GM18909 (cell line): ENCODE measurements around the gene LIPG.

Experiments
- ATAC-seq: cut with Tn5 transposase; IDR thresholded peaks from one replicate; pipeline ENCODE4 v1.9.1; 2021; ENCODE audit warnings: mild to moderate bottlenecking; ENCODE audit not compliant: unreplicated experiment, poor library complexity

The LIPG gene

DNA sequence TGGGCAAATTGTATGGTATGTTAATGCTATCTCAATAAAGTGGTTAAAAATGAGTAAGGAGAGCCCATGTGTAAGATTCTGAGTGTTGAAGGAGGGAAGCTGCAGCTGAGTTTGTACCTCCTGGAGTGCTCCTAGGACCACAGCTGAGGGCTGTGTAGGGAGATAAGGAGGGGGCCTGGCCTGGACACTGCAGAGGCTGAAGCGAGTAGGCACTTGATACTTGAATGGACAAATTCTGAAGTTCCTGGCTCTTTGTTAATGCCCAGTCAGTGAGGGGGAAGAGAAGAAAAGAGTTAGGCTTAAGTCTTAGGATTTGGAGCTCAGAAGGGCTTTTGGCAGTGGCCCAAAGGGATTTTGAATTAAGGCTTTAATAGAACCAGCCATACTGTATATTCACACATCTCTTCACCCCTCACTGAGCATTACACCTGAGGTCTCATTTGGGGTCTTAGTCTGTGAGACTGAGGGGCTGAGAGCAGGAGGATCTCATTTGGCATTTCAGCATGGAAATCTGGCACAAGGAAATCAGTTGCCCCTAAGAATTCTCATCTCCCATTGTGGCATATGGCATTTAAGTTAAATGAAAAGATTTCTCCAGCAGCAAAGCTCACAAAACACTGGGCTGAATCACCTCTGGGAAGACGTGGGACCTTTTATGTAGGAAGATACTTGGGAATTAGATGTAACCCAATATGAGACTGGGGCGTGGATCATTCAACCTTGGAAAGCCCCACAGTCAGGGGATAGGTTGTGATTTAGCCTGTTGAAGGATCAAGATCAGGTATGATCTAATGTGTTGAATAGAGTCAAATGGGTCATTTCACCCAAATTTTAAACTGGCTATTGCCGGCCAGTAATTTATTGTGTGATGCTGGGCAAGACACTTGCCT lies 46.8 kb downstream of the LIPG start:
- no peak for ATAC-seq

DNA sequence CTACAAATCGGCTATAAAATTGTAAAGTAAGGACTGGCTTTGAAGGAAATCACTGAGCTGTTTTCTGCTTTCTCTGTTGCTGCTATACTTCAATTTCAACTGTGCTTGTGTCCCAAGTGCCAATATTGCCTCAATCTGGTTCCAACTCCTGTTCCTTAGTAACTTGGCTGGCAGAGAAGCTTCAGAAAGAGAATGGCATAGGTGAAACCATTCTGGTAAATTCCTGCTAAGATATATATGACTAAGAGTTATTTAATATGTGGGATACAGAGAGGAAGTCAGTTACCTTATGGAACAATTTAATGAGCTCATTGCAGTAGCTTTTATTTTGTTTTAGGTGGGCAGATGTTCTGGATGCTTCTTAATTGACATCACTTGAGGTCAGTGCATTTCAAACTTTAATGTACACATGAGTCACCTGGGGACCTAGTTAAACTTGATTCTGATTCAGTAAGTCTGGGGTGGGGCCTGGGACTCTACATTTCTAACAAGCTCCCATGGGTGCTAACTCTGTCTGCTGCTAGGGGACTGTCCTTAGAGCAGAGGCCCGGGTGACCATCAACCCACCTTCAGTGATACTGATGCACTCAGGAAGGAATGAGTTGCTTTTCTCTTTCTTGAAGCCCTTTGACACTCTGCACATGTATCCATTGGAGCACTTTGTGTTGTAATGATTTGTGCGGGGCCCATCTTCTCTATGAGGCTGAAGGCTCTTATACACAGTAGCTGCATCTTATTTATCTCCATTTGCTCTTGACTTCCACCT lies 47.6 kb downstream of the LIPG start:
- no peak for ATAC-seq

DNA sequence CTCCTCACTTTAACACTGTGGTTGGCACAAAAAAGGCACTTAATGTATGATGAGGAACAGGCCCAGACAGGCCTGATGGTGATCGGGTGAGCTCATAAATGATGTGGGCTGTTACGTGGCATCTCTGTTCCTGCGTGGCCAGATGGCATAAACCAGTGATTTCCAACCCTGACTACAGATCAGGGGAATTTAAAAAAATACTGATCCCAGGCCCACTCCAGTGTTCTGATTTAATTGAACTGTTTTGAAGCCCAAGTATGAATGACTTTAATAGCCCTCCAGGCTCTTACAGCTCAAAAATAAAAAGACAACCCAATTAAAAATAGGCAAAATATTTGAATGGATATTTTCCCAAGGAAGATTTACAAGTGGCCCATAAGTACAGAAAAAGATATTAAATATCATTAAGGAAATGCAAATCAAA lies 48.2 kb downstream of the LIPG start:
- no peak for ATAC-seq

DNA sequence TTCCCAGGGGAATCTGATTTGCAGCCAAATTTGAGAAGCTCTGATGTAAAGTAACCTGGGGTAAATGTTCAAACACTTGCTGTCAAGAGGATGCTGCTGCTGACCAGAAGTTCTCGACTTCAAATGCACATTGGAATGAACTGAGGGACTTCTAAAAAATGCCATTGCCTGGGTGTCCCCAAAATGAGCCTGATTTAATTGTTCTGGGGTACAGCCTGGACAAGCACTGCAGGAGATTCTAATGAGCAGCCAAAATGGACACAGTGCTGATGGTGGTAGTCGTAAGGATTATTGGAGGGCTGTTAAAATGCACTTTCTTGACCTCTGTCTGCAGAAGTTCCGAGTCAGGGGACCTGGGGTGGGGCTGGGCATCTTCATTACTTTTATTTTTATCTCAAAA lies 49.5 kb downstream of the LIPG start:
- ATAC-seq: no peak

DNA sequence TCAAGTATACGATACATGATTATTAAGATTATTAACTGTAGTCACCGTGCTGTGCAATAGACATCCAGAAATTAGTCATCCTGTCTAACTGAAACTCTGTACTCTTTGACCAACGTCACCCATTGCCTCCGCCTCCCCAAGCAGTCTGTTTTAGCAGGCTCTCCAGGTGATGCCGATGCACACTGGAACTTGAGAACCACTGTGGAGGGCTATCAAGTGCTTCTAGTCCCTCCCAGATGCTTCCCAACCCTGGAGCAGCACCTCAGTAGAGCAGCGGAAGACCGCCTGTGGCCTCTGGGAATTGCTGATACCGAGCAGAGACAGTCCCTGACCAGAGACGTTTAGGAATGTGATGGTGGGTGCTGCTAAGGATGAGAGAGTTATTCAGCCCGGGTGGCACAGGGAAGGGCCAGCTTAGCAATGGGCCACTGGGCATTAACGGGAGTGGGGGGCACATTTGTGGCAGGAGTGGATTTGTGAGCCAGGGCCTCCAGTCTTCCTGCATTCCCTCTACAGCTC lies 50.7 kb downstream of the LIPG start:
- ATAC-seq: peak; percentile 93

DNA sequence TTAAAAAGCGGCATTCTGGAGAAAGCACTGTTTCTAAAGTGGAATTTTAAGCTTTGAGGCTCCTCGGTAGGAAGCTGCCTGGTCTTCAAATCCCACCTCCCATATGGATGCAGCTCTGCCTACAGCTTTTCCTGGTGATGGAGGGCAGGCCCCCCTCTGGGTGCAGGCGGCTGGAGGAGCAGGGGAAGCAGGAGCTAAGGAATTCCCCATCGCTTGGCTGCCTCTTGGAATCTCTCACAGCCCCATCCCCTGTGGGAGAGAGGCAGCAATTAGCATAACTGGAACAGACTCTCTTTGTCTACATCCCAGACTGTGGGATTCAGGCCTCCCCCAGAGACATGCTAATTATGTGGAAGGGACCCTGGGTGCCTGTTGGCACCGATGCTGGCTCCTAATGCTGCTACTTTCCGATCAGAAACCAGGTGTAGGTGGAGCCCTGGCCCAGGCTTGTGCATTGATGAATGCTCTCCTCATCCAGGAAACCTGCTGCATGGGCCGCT lies 51.3 kb downstream of the LIPG start:
- ATAC-seq: no peak

DNA sequence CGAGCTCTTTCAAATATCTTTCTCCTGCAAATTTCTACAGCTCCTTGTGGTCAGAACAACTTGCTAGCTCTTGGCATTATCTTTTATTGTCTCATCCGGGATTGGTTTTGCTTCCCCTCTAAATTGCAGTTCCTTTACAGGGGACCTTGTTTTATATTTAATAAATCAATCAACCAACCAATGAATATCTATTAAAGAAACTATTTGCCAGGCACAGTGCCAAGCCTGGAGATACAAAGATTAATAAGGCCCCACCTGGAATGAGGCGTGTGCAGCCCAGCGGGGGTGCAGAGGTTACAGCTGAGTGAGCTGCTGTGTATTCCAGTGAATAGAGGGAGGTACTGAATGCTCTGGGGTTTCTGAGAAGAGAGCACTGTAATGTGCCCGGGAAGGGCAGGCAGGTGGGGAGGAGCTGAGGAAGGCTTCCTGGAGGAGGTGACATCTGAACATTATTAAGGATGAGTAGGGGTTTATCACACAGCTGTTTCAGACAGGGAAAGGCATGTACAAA lies 51.8 kb downstream of the LIPG start:
- ATAC-seq: no peak

DNA sequence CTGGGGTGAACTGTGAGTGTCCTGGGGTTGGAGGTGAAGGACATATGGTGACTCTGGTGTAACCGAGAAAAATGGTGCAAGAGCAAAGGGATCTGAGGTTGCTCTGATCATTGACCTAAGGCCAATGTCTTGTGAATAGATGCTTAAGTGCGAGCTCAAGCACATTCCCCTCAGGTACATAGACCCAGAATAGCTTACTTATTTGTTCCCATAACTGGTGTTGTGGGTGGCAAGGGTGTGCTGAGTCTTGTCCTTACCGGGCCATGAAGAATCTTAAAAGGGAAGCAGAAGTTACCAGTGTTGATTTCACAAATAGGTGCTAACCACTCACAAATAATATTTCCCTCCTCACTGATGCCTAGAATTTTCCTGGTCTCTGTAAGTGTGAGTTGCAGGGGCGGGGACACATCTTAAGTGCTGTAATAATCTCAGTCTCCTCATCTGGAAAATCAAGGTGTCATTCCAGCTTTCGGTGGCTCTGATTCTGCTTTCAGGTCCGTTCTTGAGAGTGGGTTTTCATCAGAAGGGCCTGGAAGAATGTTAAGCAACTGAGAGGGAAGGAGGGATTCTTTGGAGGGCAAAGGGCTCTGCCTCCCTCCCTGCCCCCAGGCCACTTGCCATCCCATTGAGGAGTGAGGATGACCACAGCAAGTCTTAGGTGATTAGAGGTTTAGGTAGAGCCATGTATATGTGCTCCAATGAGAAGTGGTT lies 54.9 kb downstream of the LIPG start:
- ATAC-seq: peak; percentile 61

DNA sequence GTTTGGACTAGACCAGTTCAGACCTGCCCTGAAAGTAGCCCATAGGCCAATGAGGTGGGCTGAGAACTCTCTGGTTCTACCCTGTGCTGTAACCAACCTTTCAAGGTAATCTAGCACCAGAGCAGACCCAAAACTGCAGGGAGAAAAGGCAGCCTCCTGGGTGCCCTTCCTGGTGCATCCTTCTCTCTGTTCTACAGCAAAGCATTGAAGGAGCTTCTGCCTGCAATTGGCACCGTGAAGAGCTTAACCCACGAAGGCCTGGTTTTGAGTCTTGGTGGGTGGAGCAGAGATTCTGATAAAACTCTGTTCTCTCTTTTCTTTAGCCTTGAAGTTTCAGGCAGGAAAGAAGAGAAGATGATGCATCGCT lies 55.5 kb downstream of the LIPG start:
- ATAC-seq: no peak

DNA sequence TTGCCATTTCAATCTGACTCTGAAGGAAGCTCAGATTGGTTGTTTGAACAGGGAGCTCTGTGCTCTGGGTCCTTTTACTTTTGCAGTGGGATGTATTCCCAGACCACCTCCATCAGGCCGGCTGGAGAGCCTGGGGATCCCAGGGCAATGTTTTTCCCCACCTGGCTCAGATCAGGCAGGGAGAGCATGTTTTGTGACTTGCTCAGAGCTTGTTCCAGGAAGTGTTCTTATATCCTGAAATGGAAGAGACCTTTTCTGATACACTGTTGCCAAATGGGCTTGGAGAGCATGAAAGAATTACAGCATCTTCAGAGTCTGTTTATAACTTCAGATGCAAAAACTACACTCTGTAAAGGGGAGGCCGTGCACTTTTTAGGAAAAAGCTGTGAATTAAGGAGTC lies 56.0 kb downstream of the LIPG start:
- no peak for ATAC-seq

DNA sequence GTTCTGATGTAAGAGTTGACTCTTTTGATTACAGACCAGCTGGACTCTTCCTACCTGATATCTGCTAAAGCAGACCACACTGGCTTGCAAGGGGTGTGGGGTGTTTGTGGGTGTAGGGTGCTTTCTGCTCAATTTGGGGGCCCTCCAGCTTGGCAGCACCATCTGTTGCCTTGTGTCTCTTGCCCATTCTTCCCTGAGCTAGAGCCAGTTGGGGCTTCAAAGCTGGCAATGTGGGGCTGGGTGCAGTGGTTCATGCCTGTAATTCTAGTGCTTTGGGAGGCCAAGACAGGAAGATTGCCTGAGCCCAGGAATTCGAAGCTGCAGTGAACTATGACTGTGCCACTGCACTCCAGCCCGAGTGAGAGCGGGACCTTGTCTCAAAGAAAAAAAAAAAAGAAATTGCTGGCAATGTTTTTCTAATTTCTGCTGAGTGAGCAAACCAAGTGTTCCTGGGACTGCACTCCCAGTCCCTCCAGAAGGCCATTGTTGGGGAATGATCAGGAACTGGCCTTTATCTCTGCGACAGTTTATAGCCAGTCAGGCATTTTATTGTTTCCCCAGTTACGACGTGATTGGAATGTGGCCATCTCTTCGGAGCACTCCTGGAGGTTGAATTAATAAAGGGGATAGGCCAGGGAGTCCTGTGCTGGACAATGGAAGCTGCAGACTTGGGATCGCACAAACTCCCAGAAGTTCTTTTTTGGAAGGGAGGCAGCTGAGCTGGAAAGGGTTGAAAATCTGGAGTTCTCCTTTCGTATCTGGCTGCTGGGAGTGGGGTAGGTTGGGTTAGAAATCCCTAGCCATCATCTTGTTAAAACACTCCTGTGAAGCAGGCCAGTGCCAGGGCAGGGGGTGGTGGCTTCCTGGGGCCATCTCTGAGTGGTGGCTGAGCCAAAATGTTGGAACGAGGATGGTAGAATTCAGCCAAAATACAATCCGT lies 57.2 kb downstream of the LIPG start:
- ATAC-seq: no peak

DNA sequence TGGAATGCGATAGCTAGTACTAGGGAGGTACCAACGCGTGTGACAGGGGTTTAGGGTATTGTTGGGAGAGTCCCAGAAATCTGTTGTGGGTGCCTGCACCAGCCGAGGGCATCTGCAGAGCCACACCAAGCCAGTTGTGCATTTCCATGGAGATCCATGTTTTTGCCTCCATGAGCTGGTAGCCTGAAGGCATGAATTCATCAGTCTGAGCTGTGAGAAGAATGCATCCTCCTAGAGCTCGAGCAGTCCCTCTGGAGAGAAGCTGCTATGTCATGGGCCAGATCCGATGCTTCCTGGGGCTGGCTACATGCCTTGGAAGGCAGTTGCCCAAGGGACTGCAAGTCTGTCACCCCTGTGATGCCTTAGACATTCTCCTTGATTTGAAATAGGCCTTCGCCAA lies 57.9 kb downstream of the LIPG start:
- no peak for ATAC-seq

DNA sequence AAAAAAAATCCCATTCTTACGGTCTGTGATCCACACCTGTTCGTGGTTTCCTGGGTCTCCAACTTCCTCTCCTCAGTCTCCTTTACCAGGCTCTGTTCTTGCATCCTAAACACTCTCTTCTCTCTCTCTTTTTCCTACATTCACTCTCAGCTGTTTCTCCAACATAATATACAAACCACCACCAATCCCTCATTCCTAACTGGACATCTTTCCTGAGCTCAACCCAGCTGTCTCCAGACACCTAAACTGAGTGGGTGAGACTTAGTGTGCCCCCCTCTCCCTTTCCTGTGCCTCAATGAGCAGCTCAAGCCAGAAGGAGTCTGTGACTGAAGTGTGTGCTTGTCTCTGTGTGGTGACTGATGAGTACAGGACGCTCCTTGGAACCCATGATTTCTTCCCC lies 59.4 kb downstream of the LIPG start:
- no peak for ATAC-seq

DNA sequence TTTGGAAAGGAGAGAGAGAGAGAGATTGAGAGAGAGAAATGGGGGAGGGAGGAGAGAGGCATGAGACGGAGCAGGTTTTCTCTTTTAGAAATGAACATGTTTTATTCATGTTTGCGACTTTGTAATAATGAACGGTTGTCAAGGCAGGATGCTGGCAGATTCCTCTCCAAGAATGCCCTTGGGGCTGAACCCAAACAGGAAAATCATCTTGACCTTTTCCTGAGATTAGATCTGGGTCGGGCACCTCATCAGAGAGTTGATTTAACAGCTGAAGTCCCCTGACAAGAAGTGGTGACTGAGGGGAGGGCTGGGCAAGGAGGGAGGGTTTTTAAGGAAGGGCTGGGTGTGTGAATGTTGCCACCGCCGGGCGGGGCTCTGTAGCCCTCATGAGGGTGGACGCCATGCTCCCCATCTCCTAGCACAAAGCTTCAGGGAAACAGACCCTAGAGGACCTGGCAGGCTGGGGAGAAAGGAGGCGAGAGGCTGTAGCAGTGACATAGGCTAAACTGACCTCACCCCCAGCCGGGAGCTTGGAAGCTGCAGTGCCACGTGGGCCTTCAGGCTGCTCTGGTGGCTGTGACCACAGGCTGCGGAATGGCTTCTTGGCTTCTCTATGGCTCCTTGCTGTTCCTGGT lies 60.0 kb downstream of the LIPG start:
- no peak for ATAC-seq

DNA sequence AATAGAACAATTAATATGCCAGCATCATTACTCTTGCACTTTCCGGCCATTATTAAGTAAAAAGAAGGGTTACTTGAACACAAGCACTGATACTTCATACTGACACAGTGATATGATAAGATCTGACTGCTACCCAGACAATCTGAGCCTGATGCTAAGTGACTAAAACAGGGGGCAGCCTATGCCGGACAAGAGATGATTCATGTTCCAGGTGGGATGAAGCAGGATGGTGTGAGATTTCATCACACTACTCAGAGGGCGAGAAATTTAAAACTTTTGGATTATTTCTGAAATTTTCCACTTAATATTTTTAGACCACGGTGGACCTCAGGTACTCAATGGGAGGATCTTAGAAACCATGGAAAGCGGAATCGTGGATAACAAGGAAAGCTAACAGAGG lies 61.7 kb downstream of the LIPG start:
- no peak for ATAC-seq

DNA sequence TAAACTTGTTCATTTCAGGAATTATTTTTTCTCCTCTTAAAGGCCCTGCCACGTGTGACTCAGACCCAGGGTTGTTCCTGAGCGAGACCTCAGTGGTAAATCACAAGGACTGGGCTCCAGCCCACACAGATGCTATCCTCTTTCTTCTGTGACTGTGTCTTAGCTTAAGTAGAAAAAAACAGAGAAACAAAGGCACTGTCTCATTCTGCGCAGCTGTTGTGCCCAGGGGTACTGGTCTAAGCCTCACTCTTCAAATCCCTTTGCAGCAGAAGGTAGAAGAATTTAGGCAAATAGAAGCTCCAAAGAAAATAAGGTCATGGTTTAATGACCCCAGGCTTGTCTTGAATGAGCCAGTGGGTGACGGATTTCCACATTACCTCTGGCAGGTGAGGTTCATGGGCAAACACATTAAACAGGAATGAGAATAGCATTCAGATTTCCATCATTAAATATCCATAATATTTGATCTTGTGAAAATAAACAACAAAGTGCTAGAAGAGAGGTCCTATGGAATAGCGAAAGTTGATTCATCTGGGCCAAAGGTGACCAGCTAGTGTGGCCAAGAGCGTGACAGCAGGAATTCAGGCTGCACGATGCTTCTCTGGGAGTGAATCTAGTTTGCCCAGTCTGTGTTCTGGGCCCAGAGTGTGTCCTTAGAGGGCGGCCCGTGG lies 63.3 kb downstream of the LIPG start:
- no peak for ATAC-seq

DNA sequence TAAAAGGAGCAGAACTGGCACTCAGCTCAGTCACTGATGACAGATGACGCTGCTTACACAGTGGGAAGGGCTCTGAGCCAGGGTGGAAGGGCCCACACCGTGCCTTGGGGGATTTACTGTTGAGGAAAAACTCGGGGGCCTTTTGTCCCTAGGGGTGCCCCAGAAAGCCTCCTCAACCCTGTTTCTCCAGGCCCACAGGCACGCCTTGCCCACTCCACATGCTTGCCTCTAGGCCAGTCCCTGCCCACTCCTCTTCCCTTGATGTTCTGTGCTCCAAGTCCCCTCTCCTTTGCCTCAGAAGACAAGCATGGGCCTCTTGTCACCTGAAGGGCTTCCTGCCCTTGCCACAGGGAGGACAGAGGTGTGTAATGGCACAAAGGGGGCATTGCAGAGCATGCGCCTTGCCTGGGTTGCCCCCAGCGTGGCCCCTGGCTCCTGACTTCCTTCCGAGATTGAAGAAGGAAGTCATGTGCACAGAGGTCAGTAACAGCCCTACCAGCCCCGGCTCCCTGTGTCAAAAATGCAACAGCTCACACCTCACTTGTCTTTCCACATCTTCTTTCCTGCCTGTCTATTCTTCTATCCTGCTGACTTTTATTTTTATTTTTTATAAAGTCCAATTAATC lies 65.1 kb downstream of the LIPG start:
- no peak for ATAC-seq

DNA sequence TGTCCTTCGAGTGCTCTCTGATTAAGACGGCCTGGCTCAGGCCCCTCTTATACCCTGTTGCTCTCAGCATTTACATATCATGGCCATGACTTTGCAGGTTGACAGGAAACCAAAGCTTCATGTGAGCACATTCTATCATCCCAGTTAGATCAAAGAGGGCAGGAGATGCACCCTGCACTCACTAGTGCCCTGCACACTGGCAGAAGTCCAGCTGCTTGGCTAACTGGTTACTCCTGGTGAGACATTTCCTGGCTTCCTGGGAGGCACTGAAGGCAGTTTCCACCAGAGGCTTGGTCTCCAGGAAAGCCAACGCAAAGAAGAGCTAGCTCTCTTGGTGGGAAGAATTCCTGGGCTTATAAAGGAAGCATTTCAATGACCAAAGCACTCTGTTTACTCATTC lies 66.3 kb downstream of the LIPG start:
- ATAC-seq: no peak
